HCT116 (cell line): ENCODE results near the gene EML1. TPM values are rescaled to one million over a fixed set of nuclear protein-coding genes. Genes with fewer than 3 reads are reported as not detected.

ENCODE experiments used
- ATAC-seq: fragments of 200-7000 bp; cut with Tn5 transposase; 2 replicates; pipeline ENCODE4 v1.9.1; 2020; ENCODE audit warnings: mild to moderate bottlenecking, moderate library complexity
- BruUV-seq: library from RNA; stranded (reverse); fragments of 400-500 nt; replicated peaks from 2 replicates; lab custom pipeline; 2021; lab: Mats Ljungman, UMichigan
- CTCF ChIA-PET: fragments of 300-600 bp; sonication (Branson Sonifier 250); formaldehyde crosslinking; loops from one replicate; lab custom pipeline; 2021; ENCODE audit warnings: antibody characterized with exemption; lab: Charles Lee
- POLR2A ChIA-PET: fragments of 300-600, 350-600 bp; sonication (Branson Sonifier 250); formaldehyde crosslinking; loops from one replicate; lab custom pipeline; 2021; ENCODE audit warnings: antibody characterized with exemption; lab: Charles Lee
- RAD21 ChIA-PET, 2 experiments: fragments of 300-600 bp; sonication (Branson Sonifier 250); formaldehyde crosslinking; loops; one replicate each; lab custom pipeline; 2023; ENCODE audit warnings: low total read pairs in 2 of 2; ENCODE audit not compliant: uncharacterized antibody in 2 of 2, unreplicated experiment in 2 of 2, low non-redundant PET in 1 of 2; lab: Charles Lee
- DNase-seq: peaks from one replicate; pipeline ENCODE4 v3.0.0-alpha.2; 2010; ENCODE audit warnings: low read depth, low spot score
- H2AFZ ChIP-seq: fragments of 200-600 bp; shearing (Covaris generic), sonication (generic); 2 replicates; pipeline ENCODE4 v1.6.1; 2017; ENCODE audit warnings: low read depth, mixed run types, mixed read lengths, antibody characterized with exemption, low read length; ENCODE audit not compliant: poor library complexity, severe bottlenecking
- H3K27ac ChIP-seq: 2 replicates; pipeline ENCODE4 v1.5.1; 2012; ENCODE audit warnings: low read depth, low read length
- H3K27me3 ChIP-seq: fragments of 200-600 bp; sonication (generic); 2 replicates; pipeline ENCODE4 v1.6.1; 2016; ENCODE audit warnings: mixed run types, low read length, mixed read lengths; ENCODE audit not compliant: insufficient read depth
- H3K36me3 ChIP-seq, 2 experiments: fragments of 200-500 bp in 1 of 2; fragments of 200-600 bp in 1 of 2; sonication (Bioruptor generic) in 1 of 2; sonication (generic) in 1 of 2; 2 replicates each; pipeline versions ENCODE4 v1.5.1 to v1.6.1; 2014 to 2016; ENCODE audit warnings: low read length in 2 of 2, inconsistent platforms in 1 of 2, mixed read lengths in 1 of 2, mixed run types in 1 of 2; ENCODE audit not compliant: insufficient read depth in 2 of 2, control insufficient read depth in 1 of 2
- H3K4me1 ChIP-seq, 2 experiments: fragments of 200-600 bp in 1 of 2; sonication (generic) in 1 of 2; 2 replicates each; pipeline versions ENCODE4 v1.5.1 to v1.6.1; 2012 to 2017; ENCODE audit warnings: low read length in 2 of 2, inconsistent platforms in 1 of 2, mild to moderate bottlenecking in 1 of 2, mixed read lengths in 1 of 2, mixed run types in 1 of 2, moderate library complexity in 1 of 2; ENCODE audit not compliant: insufficient read depth in 2 of 2, control insufficient read depth in 1 of 2
- H3K4me2 ChIP-seq: fragments of 200-600 bp; sonication (generic); 2 replicates; pipeline ENCODE4 v1.6.1; 2017; ENCODE audit warnings: mixed run types, low read length, mixed read lengths
- H3K4me3 ChIP-seq, 2 experiments: fragments of 200-600 bp in 1 of 2; sonication (generic) in 1 of 2; replicated peaks in 1 of 2; 2 replicates each; pipeline ENCODE4 v1.5.1; 2011 to 2016; ENCODE audit warnings: low read length in 2 of 2, control low read depth in 1 of 2, low read depth in 1 of 2, mild to moderate bottlenecking in 1 of 2, mixed read lengths in 1 of 2, mixed run types in 1 of 2
- H3K79me2 ChIP-seq: fragments of 200-600 bp; sonication (generic); 2 replicates; pipeline ENCODE4 v1.6.1; 2017; ENCODE audit warnings: mild to moderate bottlenecking, mixed run types, low read length, moderate library complexity, mixed read lengths; ENCODE audit not compliant: insufficient read depth
- H3K9ac ChIP-seq: fragments of 200-600 bp; sonication (generic); 2 replicates; pipeline ENCODE4 v1.6.1; 2016; ENCODE audit warnings: low read length, mixed read lengths
- H3K9me2 ChIP-seq: fragments of 200-600 bp; sonication (generic), shearing (Covaris generic); 2 replicates; pipeline ENCODE4 v1.6.1; 2017; ENCODE audit warnings: mixed run types, mild to moderate bottlenecking, moderate library complexity; ENCODE audit not compliant: insufficient read depth
- H3K9me3 ChIP-seq, 2 experiments: fragments of 200-500 bp in 1 of 2; fragments of 200-600 bp in 1 of 2; sonication (Bioruptor generic) in 1 of 2; sonication (generic) in 1 of 2; 2 replicates each; pipeline ENCODE4 v1.6.1; 2014 to 2017; ENCODE audit warnings: low read length in 2 of 2, mixed read lengths in 2 of 2, inconsistent platforms in 1 of 2, low read depth in 1 of 2, mild to moderate bottlenecking in 1 of 2, mixed run types in 1 of 2, moderate library complexity in 1 of 2; ENCODE audit not compliant: control insufficient read depth in 1 of 2, insufficient read depth in 1 of 2
- H4K20me1 ChIP-seq: fragments of 200-600 bp; sonication (generic), shearing (Covaris generic); 2 replicates; pipeline ENCODE4 v1.6.1; 2017; ENCODE audit warnings: mixed run types, mild to moderate bottlenecking, moderate library complexity; ENCODE audit not compliant: insufficient read depth
- ATF3 ChIP-seq: IDR thresholded peaks from 2 replicates; pipeline ENCODE4 v1.6.1; 2012
- RAD21 ChIP-seq: IDR thresholded peaks from 2 replicates; pipeline ENCODE4 v1.6.1; 2012; ENCODE audit warnings: low read depth, mild to moderate bottlenecking
- REST ChIP-seq: IDR thresholded peaks from 2 replicates; pipeline ENCODE4 v1.6.1; 2012; ENCODE audit warnings: low read depth
- SP1 ChIP-seq: IDR thresholded peaks from 2 replicates; pipeline ENCODE4 v1.6.1; 2012; ENCODE audit warnings: low read depth
- TCF7L2 ChIP-seq: IDR thresholded peaks from 2 replicates; pipeline ENCODE4 v1.7.0; 2011; ENCODE audit warnings: borderline replicate concordance, inconsistent platforms; ENCODE audit not compliant: insufficient read depth, insufficient read length; ENCODE audit errors: extremely low read depth
- YY1 ChIP-seq: IDR thresholded peaks from 2 replicates; pipeline ENCODE4 v1.6.1; 2011; ENCODE audit warnings: low read length, low read depth, moderate library complexity, mild to moderate bottlenecking; ENCODE audit not compliant: insufficient replicate concordance; ENCODE audit errors: extremely low read depth
- ZBTB33 ChIP-seq: IDR thresholded peaks from 2 replicates; pipeline ENCODE4 v1.6.1; 2011; ENCODE audit warnings: mild to moderate bottlenecking, low read length, moderate library complexity; ENCODE audit not compliant: insufficient replicate concordance; ENCODE audit errors: extremely low read depth
- ZFX ChIP-seq: fragments of 450-650 bp; IDR thresholded peaks from 2 replicates; pipeline ENCODE4 v1.6.1; 2017
- intact Hi-C: fragments of 100-400 bp; cut with micrococcal nuclease; formaldehyde crosslinking; loops from 2 replicates; pipeline ENCODE4 v1.10.0; 2022
- total RNA-seq: library from RNA; stranded (reverse); gene quantifications from one replicate; pipeline ENCODE4 v1.2.1, GENCODE V29; 2021; ENCODE audit not compliant: unreplicated experiment

Gene EML1
- total RNA-seq, 1 experiment from 2014 or later, result 7.4 TPM

- BruUV-seq, result no TSS peak
- POLR2A ChIA-PET, result no interaction called here
- H2AFZ ChIP-seq, result no peak overlapping the region
- H3K27ac ChIP-seq, result no peak overlapping the region
- ATAC-seq, result no peak
- CTCF ChIA-PET, result interaction anchor here (1.1 kb wide), 1 partner anchor 9 kb away, joined by 4 read pairs; no protein-coding TSS in a partner anchor
- H3K9ac ChIP-seq, result no peak overlapping the region
- no peaks in the 10 kb centered on the region for H4K20me1 ChIP-seq
- no peaks in the 10 kb centered on the region for H3K4me1 ChIP-seq
- intact Hi-C loops, result no loop called here
- no peaks in the 10 kb centered on the region for H3K36me3 ChIP-seq
- no peaks in the 10 kb centered on the region for H3K9me2 ChIP-seq
- no peaks in the 10 kb centered on the region for H3K79me2 ChIP-seq
- no peak overlapping the region for H3K4me2 ChIP-seq
- no peak for DNase-seq
- TF ChIP-seq RAD21 (no peak), SP1 (no peak), ATF3 (no peak), REST (no peak), ZFX (no peak), TCF7L2 (no peak), ZBTB33 (no peak), YY1 (no peak)
- no peaks in the 10 kb centered on the region for H3K9me3 ChIP-seq
- peaks cover 21% of the 10 kb centered on the region for H3K27me3 ChIP-seq
- H3K4me3 ChIP-seq, result no peak overlapping the region
- RAD21 ChIA-PET, result no interaction called here
Observed at GRCh38 chr14:99878563-99878962, 85.3 kb downstream of the EML1 start.
